Mesothelial cell of epicardium (in vitro differentiated cells): ENCODE measurements around the gene RIOK3. TPM values are rescaled to one million over a fixed set of nuclear protein-coding genes. Genes with fewer than 3 reads are reported as not detected.
"Not testable (repeated sequence)": the region's sequence is repeated elsewhere in the genome, so short reads cannot be mapped to it uniquely, and the experiment has no call there.

Experiments
- DNase-seq, 2 experiments: peaks; one replicate each; pipeline ENCODE4 v3.0.0; 2021; ENCODE audit warnings: low spot score in 2 of 2; ENCODE audit not compliant: unreplicated experiment in 2 of 2
- H3K27ac Mint-ChIP-seq: 2 replicates; pipeline ENCODE4 v1.8.0; 2021; ENCODE audit warnings: mixed read lengths
- H3K27me3 Mint-ChIP-seq: 2 replicates; pipeline ENCODE4 v1.8.0; 2021; ENCODE audit warnings: low read depth, mixed read lengths
- H3K36me3 Mint-ChIP-seq: 2 replicates; pipeline ENCODE4 v1.8.0; 2021; ENCODE audit warnings: mixed read lengths
- H3K4me1 Mint-ChIP-seq: 2 replicates; pipeline ENCODE4 v1.8.0; 2021; ENCODE audit warnings: mixed read lengths
- H3K4me3 Mint-ChIP-seq: 2 replicates; pipeline ENCODE4 v1.8.0; 2021; ENCODE audit warnings: mild to moderate bottlenecking, moderate library complexity, mixed read lengths
- H3K9me3 Mint-ChIP-seq: 2 replicates; pipeline ENCODE4 v1.8.0; 2021; ENCODE audit warnings: mixed read lengths
- total RNA-seq: library from RNA; stranded (reverse); gene quantifications from 3 replicates; pipeline ENCODE4 v1.2.1, GENCODE V29; 2021
- TF ChIP-seq, protein P1 (sequence below): fragments of 200-600 bp; sonication (generic); IDR thresholded peaks from one replicate; pipeline ENCODE4 v1.5.0; 2021; ENCODE audit warnings: antibody characterized with exemption; ENCODE audit not compliant: unreplicated experiment

RIOK3 gene
- total RNA-seq, 1 donor from 2014 or later, result 44.2 TPM

DNA sequence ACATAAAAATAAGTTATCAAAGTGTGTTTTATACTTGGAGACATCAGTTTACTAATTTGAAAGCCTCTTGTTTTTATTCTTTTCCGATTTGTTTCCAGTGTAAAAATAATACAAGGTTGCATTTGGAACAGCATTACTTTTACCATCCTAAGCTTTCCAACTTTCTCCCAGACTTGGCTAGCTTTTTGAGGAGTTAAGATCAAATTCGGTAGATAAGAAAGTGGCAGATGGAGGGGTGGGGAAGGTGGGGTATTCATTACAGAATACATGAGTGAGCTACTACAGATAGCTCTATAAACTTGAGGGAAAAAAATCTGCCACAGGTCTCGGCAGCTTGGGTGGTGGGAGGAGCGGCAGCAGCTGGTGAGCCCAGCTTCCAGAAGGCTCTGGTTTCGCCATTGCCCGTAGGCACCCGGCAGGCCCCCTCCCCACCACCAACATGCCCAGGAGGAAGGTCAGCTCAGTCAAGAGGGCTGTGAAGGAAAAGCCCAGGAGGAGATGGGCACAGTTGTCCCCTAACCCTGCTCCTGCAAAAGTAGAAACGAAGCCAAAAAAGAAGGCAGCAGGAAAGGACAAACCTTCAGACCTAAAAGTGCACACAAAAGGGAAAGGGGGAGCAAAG is 31.6 kb downstream of the RIOK3 start:
- Mint-ChIP-seq H3K4me3 (no peak overlapping the region), H3K27ac (no peak overlapping the region)

DNA sequence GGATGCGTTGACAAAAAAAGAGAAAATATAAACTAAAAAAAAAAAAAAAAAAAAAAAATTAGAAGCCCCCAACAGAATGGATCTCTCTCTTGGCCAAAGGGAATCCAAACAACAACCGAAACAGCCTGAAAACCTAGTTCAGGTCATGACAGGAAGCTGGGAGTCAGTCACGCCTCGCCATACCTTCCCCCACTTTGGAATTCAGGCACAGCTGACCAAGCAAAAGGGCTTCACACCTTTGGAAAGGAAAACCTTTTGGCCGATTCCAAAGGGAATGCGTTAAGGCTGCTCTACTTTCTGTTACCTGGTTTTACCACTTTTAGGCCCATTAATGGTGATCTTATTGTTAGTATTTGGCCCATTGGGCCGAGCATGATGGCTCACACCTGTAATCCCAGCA is 32.3 kb downstream of the RIOK3 start:
- no peak for DNase-seq
- H3K36me3 Mint-ChIP-seq, result peaks cover 10% of the 10 kb centered on the region
- H3K4me1 Mint-ChIP-seq, result peaks cover 7% of the 10 kb centered on the region
- no peak overlapping the region for H3K4me3 Mint-ChIP-seq
- H3K27me3 Mint-ChIP-seq, result no peaks in the 10 kb centered on the region
- H3K27ac Mint-ChIP-seq, result no peak overlapping the region
- peaks cover 4% of the 10 kb centered on the region for H3K9me3 Mint-ChIP-seq
- TF ChIP-seq, protein P1, sequence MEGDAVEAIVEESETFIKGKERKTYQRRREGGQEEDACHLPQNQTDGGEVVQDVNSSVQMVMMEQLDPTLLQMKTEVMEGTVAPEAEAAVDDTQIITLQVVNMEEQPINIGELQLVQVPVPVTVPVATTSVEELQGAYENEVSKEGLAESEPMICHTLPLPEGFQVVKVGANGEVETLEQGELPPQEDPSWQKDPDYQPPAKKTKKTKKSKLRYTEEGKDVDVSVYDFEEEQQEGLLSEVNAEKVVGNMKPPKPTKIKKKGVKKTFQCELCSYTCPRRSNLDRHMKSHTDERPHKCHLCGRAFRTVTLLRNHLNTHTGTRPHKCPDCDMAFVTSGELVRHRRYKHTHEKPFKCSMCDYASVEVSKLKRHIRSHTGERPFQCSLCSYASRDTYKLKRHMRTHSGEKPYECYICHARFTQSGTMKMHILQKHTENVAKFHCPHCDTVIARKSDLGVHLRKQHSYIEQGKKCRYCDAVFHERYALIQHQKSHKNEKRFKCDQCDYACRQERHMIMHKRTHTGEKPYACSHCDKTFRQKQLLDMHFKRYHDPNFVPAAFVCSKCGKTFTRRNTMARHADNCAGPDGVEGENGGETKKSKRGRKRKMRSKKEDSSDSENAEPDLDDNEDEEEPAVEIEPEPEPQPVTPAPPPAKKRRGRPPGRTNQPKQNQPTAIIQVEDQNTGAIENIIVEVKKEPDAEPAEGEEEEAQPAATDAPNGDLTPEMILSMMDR, result no peak

More for the DNA sequence above, 31.6 kb downstream of the RIOK3 start:
- Mint-ChIP-seq H3K27me3 (no peaks in the 10 kb centered on the region), H3K9me3 (no peaks in the 10 kb centered on the region), H3K4me1 (peaks cover 7% of the 10 kb centered on the region), H3K36me3 (peaks cover 14% of the 10 kb centered on the region)
- TF ChIP-seq, protein P1, result no peak
- DNase-seq, result no peak

DNA sequence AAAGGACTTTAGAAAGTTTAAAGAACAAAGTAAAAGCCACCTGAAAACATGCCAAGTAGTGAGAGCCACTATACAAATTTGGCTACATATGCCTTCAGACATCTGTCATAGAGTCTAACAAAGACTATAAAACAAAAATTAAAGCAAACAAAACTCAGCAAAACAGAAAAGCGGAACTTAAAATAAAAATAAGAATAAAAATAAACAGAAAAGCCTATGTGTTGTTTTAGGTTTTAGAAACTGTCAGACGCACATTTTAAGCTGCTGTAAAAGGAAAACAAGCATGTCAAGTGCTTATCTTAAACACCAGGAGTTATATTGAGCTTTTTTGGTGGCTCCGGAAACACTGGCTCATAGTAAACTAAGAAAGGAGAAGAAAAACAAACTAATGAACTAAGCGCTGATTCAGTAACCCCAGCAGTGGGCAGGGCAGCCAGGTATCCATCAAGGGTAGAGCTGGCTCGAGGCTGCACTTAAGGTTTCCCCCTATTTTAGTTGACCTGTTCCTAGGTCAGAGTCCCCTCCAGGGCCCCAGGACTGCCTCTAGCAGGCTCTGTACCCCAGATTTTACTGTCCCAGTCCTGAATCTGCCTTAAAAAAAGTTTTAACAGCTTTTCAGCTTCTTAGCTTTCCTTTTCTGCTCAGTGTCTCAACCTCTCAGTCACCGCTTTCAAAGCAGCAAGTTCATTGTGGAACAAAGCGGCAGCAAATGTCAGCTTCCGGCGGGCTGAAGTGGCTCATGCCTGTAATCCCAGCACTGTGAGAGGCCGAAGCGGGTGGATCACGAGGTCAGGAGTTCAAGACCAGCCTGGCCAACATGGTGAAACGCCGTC is 34.9 kb downstream of the RIOK3 start:
- Mint-ChIP-seq H3K36me3 (peaks cover 6% of the 10 kb centered on the region), H3K9me3 (peaks cover 12% of the 10 kb centered on the region), H3K4me3 (no peak overlapping the region), H3K4me1 (peaks cover 7% of the 10 kb centered on the region), H3K27me3 (no peaks in the 10 kb centered on the region), H3K27ac (peak overlapping the region; percentile 62)
- TF ChIP-seq, protein P1, result no peak
- no peak for DNase-seq

DNA sequence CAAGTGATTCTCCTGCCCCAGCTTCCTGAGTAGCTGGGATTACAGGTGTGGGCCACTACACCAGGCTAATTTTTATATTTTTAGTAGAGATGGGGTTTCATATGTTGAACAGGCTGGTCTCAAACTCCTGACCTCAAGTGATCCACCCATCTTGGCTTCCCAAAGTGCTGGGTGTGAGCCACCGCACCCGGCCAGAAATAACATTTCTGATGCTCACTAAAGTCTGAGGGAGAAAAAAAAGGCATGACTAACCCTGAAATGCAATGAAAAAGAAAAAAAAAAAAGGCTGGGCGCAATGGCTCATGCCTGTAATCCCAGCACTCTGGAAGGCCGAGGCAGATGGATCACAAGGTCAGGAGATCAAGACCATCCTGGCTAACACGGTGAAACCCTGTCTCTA is 36.5 kb downstream of the RIOK3 start:
- H3K36me3 Mint-ChIP-seq, H3K4me1 Mint-ChIP-seq, DNase-seq, H3K4me3 Mint-ChIP-seq, H3K27ac Mint-ChIP-seq, H3K27me3 Mint-ChIP-seq: not testable (repeated sequence)
- H3K9me3 Mint-ChIP-seq, result peaks cover 12% of the 10 kb centered on the region

DNA sequence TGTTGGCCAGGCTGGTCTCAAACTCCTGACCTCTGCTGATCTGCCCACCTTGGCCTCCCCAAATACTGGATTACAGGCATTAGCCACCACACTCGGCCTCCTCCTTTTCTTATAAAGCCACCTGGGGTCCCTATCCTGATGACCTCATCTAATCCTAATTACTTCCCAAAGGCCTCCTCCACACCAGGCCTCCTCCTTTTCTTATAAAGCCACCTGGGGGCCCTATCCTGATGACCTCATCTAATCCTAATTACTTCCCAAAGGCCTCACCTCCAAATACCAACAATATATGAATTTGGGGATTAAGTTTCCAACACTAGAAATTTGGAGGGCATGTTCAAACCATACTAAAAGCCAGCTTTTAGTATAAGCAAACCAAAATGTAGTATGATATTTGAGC is 40.6 kb downstream of the RIOK3 start:
- Mint-ChIP-seq H3K9me3 (peaks cover 12% of the 10 kb centered on the region), H3K27ac (no peak overlapping the region), H3K36me3 (peaks cover 4% of the 10 kb centered on the region), H3K27me3 (no peaks in the 10 kb centered on the region), H3K4me1 (no peaks in the 10 kb centered on the region), H3K4me3 (no peak overlapping the region)
- no peak for DNase-seq
- TF ChIP-seq, protein P1, result no peak

DNA sequence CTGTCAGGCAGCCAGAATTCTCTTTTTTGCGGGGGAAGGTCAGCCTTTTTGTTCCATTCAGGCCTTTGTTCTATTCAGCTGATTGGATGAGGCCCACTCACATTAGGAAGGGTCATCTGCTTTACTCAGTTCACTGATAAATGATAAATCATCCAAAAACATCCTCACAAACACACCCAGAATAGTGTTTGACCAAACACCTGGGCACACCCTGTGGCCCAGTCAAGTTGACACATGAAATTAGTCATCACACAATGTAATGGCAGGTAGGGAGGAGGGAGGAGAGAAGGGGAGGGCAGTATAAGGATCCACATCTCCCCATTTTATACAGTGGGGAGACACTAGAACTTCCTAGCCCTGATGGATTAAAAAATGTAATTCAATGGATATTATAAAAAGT is 41.9 kb downstream of the RIOK3 start:
- Mint-ChIP-seq H3K4me3 (no peak overlapping the region), H3K27ac (no peak overlapping the region), H3K4me1 (no peaks in the 10 kb centered on the region), H3K9me3 (peaks cover 12% of the 10 kb centered on the region), H3K36me3 (peaks cover 4% of the 10 kb centered on the region), H3K27me3 (no peaks in the 10 kb centered on the region)
- DNase-seq, result no peak
- TF ChIP-seq, protein P1, result no peak
